Loucy (cell line): ENCODE measurements around the gene ST6GALNAC1.
"Not testable (repeated sequence)": the region's sequence is repeated elsewhere in the genome, so short reads cannot be mapped to it uniquely, and the experiment has no call there.

ENCODE experiments used
- CTCF ChIP-seq: fragments of 200-600 bp; sonication (generic); conservative IDR thresholded peaks from 2 replicates; pipeline ENCODE4 v1.5.1; 2014; ENCODE audit warnings: mild to moderate bottlenecking, antibody characterized with exemption, low read length
- EZH2phosphoT487 ChIP-seq: fragments of 200-600 bp; IDR thresholded peaks from 2 replicates; pipeline ENCODE4 v1.6.1; 2018; ENCODE audit warnings: antibody characterized with exemption, mild to moderate bottlenecking, moderate library complexity, borderline replicate concordance

GRCh38 chr17:76636486-76637206 is 6.9 kb downstream of the ST6GALNAC1 start:
- TF ChIP-seq CTCF, EZH2phosphoT487: not testable (repeated sequence)
